Breast epithelium (tissue), 4 donors: ENCODE data around the gene NUBP1. TPM values are rescaled to one million over a fixed set of nuclear protein-coding genes. Genes with fewer than 3 reads are reported as not detected.

Experiments used
- DNase-seq, 2 donors: peaks; one replicate each; pipeline ENCODE4 v3.0.0-alpha.2; 2019; ENCODE audit warnings: low spot score in 2 of 2
- H3K27ac ChIP-seq, 2 donors: fragments of 200-600 bp; sonication (generic) in 1 of 2; one replicate each; pipeline ENCODE4 v1.5.1; 2016 to 2019; ENCODE audit warnings: mild to moderate bottlenecking in 1 of 2
- H3K27me3 ChIP-seq, 2 donors: fragments of 200-600 bp; sonication (generic) in 1 of 2; one replicate each; pipeline versions ENCODE4 v1.5.1 to v1.6.0; 2017 to 2019; ENCODE audit warnings: control low read depth in 1 of 2, mild to moderate bottlenecking in 1 of 2
- H3K36me3 ChIP-seq: fragments of 200-600 bp; one replicate; pipeline ENCODE4 v1.5.1; 2019
- H3K4me1 ChIP-seq, 2 donors: fragments of 200-600 bp; sonication (generic); one replicate each; pipeline ENCODE4 v1.5.1; 2016 to 2019; ENCODE audit warnings: control low read depth in 1 of 2
- H3K4me3 ChIP-seq, 3 donors: fragments of 200-600 bp; sonication (generic); 1 replicate in 2 of 3; 2 replicates in 1 of 3; pipeline ENCODE4 v1.5.1; 2016 to 2019; ENCODE audit warnings: mild to moderate bottlenecking in 3 of 3, moderate library complexity in 2 of 3
- H3K9me3 ChIP-seq, 2 donors: fragments of 200-600 bp; sonication (generic) in 1 of 2; one replicate each; pipeline ENCODE4 v1.5.1; 2016 to 2019; ENCODE audit warnings: control low read depth in 1 of 2
- CTCF ChIP-seq, 3 donors: fragments of 450-650 bp; IDR thresholded peaks; one replicate each; pipeline ENCODE4 v1.5.1; 2016 to 2017; ENCODE audit warnings: antibody characterized with exemption in 3 of 3, mild to moderate bottlenecking in 3 of 3, moderate library complexity in 3 of 3
- POLR2A ChIP-seq: fragments of 450-650 bp; IDR thresholded peaks from one replicate; pipeline ENCODE4 v1.6.1; 2016; ENCODE audit warnings: antibody characterized with exemption, mild to moderate bottlenecking, moderate library complexity
- POLR2AphosphoS5 ChIP-seq, 3 donors: sonication (generic); formaldehyde crosslinking; IDR thresholded peaks; one replicate each; pipeline ENCODE4 v1.6.1; 2017; ENCODE audit warnings: antibody characterized with exemption in 3 of 3
- intact Hi-C: fragments of 100-400 bp; cut with DNase I; formaldehyde crosslinking; loops from one replicate; pipeline ENCODE4 v1.15.1; 2023; ENCODE audit warnings: low total_unique reads
- total RNA-seq, 3 donors: library from RNA; depleted of rRNA; stranded (reverse); fragments of >200 nt; gene quantifications; one replicate each; pipeline ENCODE4 v1.1.0, GENCODE V29; 2016

The NUBP1 gene
- total RNA-seq, 3 donors from 2014 or later, result 19.7 to 32.1 (median 28.8) TPM

GRCh38 chr16:10806698-10807097, 63.1 kb downstream of the NUBP1 start:
- Histone ChIP-seq H3K27ac (no peak overlapping the region), H3K4me3 (no peak overlapping the region), H3K9me3 (no peaks in the 10 kb centered on the region), H3K27me3 (no peaks in the 10 kb centered on the region), H3K36me3 (no peaks in the 10 kb centered on the region), H3K4me1 (no peaks in the 10 kb centered on the region)
- no peak for DNase-seq
- intact Hi-C loops, result no loop called here
- no peak for TF ChIP-seq POLR2AphosphoS5 (IDR thresholded peaks at IDR 0.05)
- no peak for TF ChIP-seq CTCF (IDR thresholded peaks at IDR 0.05)

- Histone ChIP-seq H3K27ac (no peak overlapping the region), H3K4me3 (no peak overlapping the region), H3K9me3 (no peaks in the 10 kb centered on the region), H3K36me3 (no peaks in the 10 kb centered on the region), H3K4me1 (no peaks in the 10 kb centered on the region), H3K27me3 (no peaks in the 10 kb centered on the region)
- no peak for DNase-seq
- TF ChIP-seq POLR2AphosphoS5 (IDR thresholded peaks at IDR 0.05) (no peak), CTCF (IDR thresholded peaks at IDR 0.05) (no peak), POLR2A (no peak)
- intact Hi-C loops, result no loop called here
Observed at GRCh38 chr16:10808218-10808617, 64.6 kb downstream of the NUBP1 start.

GRCh38 chr16:10808850-10809249, 65.2 kb downstream of the NUBP1 start:
- TF ChIP-seq POLR2AphosphoS5 (IDR thresholded peaks at IDR 0.05), result no peak
- no peak for DNase-seq

GRCh38 chr16:10809706-10810105, 66.1 kb downstream of the NUBP1 start:
- TF ChIP-seq POLR2A (no peak), POLR2AphosphoS5 (IDR thresholded peaks at IDR 0.05) (no peak), CTCF (IDR thresholded peaks at IDR 0.05) (no peak)
- Histone ChIP-seq H3K4me3 (no peak overlapping the region), H3K4me1 (no peaks in the 10 kb centered on the region), H3K27ac (no peak overlapping the region), H3K9me3 (no peaks in the 10 kb centered on the region), H3K27me3 (no peaks in the 10 kb centered on the region), H3K36me3 (no peaks in the 10 kb centered on the region)
- intact Hi-C loops, result loop anchor here (10.0 kb wide), 1 partner anchor 55 kb away; no protein-coding TSS in a partner anchor
- DNase-seq, result no peak

More at GRCh38 chr16:10808850-10809249, 65.2 kb downstream of the NUBP1 start:
- intact Hi-C loops, result no loop called here
- no peak overlapping the region for H3K4me3 ChIP-seq
- H3K27me3 ChIP-seq, result no peaks in the 10 kb centered on the region
- no peak overlapping the region for H3K27ac ChIP-seq
- no peaks in the 10 kb centered on the region for H3K9me3 ChIP-seq
- H3K36me3 ChIP-seq, result no peaks in the 10 kb centered on the region
- H3K4me1 ChIP-seq, result no peaks in the 10 kb centered on the region

- no peaks in the 10 kb centered on the region for H3K27me3 ChIP-seq
- no peak for DNase-seq
- no peaks in the 10 kb centered on the region for H3K4me1 ChIP-seq
- H3K9me3 ChIP-seq, result no peaks in the 10 kb centered on the region
- TF ChIP-seq POLR2AphosphoS5 (IDR thresholded peaks at IDR 0.05), result no peak
- TF ChIP-seq CTCF (IDR thresholded peaks at IDR 0.05), result no peak
- no peak for TF ChIP-seq POLR2A
- H3K27ac ChIP-seq, result no peak overlapping the region
- no peaks in the 10 kb centered on the region for H3K36me3 ChIP-seq
- no peak overlapping the region for H3K4me3 ChIP-seq
- intact Hi-C loops, result loop anchor here (10.0 kb wide), 1 partner anchor 58 kb away; no protein-coding TSS in a partner anchor
Observed at GRCh38 chr16:10812312-10813098, 68.9 kb downstream of the NUBP1 start.
